HG03280 (cell line): ENCODE data around the gene GCAT.

Source experiments
- ATAC-seq: cut with Tn5 transposase; IDR thresholded peaks from one replicate; pipeline ENCODE4 v1.9.1; 2021; ENCODE audit warnings: mild to moderate bottlenecking, moderate library complexity; ENCODE audit not compliant: unreplicated experiment

GCAT gene

GRCh38 chr22:37831472-37831871 is 23.7 kb downstream of the GCAT start:
- ATAC-seq, result no peak

- no peak for ATAC-seq
Observed at GRCh38 chr22:37832022-37832857, 24.5 kb downstream of the GCAT start.

DNA sequence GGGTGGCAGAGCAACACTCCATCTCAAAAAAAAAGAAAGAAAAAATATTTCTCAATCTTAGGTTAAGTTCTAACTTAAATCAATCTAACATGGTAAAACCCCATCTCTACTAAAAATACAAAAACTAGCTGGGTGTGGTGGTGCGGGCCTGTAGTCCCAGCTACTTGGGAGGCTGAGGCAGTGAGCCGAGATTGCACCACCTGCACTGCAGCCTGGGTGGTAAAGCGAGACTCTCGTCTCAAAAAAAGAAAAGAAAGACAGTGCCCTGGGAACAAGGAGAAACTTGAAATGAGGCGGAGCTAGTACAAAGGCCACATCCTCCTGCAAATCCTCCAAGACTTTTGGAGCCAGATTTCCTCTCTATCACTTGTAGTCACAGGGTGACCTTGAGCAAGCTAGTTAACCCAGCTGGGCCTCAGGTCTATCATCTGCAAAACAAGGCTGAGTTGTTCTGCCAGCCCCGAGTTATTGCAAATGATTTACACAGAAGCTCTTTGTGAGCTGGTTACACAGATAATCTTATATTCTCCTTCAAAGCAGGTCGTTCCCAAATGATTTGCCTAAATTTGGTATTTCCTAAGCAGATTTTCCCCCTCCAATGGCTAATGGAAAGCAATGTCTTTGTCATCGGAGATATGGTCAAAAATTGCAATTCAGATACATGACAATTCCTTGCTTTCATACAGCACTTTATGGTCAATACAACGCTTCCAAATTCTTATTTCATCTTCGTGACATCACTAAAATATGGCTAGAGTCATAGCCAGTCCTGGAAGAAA is 34.5 kb downstream of the GCAT start:
- ATAC-seq, result no peak

- peak; percentile 46 for ATAC-seq
Observed at GRCh38 chr22:37843741-37844089, 36.0 kb downstream of the GCAT start.

GRCh38 chr22:37844904-37845329 is 37.2 kb downstream of the GCAT start:
- no peak for ATAC-seq

- ATAC-seq, result no peak
Observed at GRCh38 chr22:37846433-37846832, 38.7 kb downstream of the GCAT start.

- ATAC-seq, result no peak
Observed at GRCh38 chr22:37848587-37849088, 40.9 kb downstream of the GCAT start.

DNA sequence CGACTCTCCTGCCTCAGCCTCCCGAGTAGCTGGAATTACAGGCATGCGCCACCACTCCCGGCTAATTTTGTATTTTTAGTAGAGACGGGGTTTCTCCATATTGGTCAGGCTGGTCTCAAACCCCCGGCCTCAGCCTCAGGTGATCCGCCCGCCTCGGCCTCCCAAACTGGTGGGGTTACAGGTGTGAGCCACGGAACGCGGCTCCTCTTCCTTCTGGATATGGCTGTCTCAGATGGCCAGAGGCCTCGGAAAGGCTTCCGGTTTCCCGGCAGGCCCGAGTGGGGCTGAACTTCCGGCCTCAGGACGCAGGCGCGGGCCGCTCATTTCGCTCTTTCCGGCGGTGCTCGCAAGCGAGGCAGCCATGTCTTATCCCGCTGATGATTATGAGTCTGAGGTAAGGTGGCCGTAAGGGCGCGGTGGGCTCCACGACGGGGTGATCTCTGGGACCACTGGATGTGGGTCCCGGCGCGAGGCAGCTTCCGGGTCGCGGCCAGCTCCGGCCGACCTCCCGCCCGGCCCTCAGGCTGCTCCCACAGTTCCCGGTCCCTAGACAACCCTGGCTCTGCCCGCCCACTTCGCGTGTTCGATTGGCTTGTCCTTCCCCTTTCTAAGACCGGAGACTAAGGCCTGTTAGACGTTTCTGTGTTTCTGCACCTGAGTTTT is 41.5 kb downstream of the GCAT start, which contains the start of gene EIF3L:
TSS of gene EIF3L (plus strand) at position 331 of the 663 bp plus-strand sequence. CDS start at position 362, 31 bp downstream.
- peak; percentile 66 for ATAC-seq

- ATAC-seq, result no peak
Observed at GRCh38 chr22:37850801-37851200, 43.1 kb downstream of the GCAT start.

- no peak for ATAC-seq
Observed at GRCh38 chr22:37852418-37852817, 44.7 kb downstream of the GCAT start.

DNA sequence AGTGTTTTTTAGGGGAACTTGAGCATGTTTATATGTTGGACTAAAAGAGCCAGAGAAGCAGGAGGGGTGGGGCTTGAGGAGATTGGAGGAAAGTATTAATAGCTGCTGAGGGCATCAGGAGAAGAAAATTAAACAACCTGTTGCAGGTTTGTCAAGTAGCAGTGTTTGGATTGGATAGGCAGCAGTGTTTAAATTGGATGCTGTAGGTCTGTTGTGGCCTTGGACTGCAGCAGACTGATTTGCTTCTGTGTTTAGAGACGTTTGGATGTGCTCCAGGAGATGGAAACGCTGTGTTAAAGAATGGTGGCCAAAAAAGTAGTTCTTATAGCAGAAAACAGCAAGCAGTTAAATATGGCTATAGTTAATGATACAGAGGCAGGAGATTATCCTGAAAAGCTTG is 47.2 kb downstream of the GCAT start:
- no peak for ATAC-seq

GRCh38 chr22:37855462-37855861 is 47.7 kb downstream of the GCAT start:
- no peak for ATAC-seq

GRCh38 chr22:37860796-37861421 is 53.2 kb downstream of the GCAT start:
- ATAC-seq, result no peak

DNA sequence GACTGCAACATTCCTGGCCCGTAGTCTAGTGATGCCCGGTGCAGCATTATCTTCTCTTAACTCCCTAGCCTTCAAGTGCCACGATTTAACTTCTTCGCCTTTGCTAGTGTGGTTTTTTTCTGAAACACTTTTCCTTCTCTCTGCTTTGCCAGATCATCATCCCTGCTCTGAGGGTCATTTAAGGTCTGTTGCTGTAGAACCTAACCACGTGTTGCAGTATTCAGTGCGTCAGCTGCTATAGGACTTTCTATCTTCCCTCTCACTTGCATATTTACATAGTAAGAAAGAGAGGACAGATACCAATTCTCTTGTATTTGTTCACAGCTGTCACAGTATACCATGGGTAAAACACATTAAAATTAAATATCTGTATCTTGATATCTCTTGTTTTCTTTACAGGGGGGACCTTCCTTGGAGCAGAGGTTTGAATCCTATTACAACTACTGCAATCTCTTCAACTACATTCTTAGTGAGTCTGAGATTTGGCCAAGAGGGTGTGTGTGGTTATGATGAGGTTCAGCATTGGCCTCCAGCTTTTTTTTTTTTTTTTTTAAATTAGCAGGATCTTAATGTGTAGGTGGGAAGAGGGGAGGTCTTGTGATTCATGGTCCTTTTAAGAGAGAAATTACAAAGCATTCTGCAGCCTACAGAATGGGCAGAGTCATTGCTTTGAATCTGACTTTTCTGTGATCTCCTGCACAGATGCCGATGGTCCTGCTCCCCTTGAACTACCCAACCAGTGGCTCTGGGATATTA is 55.0 kb downstream of the GCAT start:
- ATAC-seq, result no peak

DNA sequence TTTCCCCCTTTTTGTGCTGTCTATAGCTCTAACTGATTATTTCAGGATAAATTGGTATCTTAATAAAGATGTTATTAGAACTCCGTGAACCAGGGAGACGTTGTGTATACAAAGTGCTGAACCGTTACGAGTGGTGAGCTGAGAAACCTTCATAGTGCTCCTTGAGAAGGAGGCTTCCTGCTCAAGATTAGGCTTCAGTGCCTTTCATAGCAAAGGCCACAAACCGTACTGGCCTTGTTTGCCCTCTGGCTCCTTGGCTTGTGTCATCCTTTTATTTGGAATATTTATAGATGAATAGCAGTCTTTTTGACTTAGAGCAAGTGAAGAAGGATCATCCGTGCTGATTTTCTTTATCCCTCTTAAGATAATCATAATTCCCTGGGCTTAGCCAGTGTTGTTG is 57.8 kb downstream of the GCAT start:
- ATAC-seq, result no peak
